GM19372 (cell line): ENCODE results near the gene PLA2G6.
"Not testable (repeated sequence)": the region's sequence is repeated elsewhere in the genome, so short reads cannot be mapped to it uniquely, and the experiment has no call there.

Experiments used
- ATAC-seq: cut with Tn5 transposase; IDR thresholded peaks from one replicate; pipeline ENCODE4 v1.9.1; 2021; ENCODE audit warnings: mild to moderate bottlenecking, low read depth, moderate library complexity; ENCODE audit not compliant: unreplicated experiment

Gene PLA2G6

DNA sequence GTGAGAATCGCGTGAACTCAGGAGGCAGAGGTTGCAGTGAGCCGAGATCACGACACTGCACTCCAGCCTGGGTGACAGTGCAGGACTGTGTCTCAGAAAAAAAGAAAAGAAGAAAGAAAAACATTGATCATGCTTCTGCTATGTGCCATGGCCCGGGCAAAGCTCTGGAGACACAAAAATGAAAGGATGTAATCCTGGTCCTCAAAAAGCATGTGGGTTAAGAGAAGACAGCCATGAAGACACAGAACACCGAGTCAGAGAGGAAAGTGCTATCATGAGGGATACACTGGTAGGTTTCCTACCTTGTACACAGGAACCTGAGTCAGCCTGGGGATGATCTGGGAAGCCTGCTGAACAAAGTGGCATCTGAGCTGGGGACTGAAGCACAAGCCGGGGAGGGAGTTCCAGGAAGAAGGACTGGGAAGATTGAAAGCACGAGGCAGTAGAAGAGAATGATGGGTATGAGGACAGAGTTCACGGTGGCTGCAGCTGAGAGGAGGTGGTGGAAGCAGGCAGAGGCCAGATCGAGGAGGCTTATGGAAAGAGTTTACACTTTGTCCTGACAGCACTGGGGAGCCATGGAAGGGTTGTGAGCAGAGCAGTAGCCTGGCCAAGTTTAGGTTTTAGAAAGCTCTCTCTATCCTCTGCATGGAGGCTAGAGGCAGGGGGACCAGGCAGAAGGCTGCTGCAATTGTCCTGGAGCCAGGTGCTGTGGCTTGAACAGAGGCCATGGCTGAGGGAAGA lies 10.3 kb upstream of the PLA2G6 start:
- ATAC-seq, result no peak

DNA sequence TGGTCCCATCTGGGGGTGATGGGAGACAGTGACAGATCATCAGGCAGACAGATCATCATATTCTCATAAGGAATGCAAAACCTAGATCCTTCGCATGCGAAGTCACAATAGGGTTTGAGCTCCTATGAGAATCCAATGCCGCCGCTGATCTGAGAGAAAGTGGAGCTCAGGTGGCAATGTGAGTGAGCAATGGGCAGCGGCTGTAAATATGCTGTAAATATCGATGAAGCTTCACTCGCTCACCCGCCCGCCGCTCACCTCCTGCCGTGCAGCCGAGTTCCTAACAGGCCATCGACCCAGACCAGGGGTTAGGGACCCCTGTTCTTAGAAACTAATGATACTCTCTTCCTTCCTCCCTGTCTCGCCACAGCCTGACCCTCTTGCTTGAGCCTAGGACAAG lies 9.4 kb upstream of the PLA2G6 start:
- ATAC-seq, result no peak

DNA sequence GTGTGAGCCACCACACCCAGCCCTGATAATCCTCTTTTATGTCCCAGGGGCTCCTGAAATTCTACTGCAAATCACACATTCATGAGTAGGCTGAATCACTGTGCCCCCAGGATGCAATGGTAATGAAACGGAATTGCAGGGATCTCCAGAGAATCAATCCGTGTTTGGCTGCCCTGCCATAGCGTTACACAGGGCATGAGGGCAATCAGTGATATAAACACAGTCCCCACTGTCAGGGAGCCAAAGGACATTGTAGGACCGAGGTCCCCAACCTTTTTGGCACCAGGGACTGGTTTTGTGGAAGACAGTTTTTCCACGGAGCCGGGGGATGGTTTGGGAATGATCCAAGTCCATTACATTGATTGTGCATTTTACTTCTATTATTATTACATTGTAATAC lies 9.0 kb upstream of the PLA2G6 start:
- no peak for ATAC-seq

DNA sequence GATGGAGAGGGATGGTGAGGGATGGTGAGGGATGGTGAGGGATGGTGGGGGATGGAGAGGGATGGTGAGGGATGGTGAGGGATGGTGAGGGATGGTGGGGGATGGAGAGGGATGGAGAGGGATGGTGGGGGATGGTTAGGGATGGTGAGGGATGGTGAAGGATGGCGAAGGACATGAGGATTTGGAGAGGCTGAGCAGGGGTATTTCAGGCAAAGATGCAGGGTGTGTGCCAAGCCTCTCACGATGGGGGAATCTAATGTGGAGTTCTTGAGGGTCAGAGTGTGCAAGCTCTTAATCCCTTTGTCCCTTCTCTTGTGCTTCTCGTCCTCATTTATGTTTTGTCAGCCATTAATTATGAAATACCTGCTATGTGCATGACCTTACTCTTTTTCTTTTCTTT lies 7.5 kb upstream of the PLA2G6 start:
- no peak for ATAC-seq

DNA sequence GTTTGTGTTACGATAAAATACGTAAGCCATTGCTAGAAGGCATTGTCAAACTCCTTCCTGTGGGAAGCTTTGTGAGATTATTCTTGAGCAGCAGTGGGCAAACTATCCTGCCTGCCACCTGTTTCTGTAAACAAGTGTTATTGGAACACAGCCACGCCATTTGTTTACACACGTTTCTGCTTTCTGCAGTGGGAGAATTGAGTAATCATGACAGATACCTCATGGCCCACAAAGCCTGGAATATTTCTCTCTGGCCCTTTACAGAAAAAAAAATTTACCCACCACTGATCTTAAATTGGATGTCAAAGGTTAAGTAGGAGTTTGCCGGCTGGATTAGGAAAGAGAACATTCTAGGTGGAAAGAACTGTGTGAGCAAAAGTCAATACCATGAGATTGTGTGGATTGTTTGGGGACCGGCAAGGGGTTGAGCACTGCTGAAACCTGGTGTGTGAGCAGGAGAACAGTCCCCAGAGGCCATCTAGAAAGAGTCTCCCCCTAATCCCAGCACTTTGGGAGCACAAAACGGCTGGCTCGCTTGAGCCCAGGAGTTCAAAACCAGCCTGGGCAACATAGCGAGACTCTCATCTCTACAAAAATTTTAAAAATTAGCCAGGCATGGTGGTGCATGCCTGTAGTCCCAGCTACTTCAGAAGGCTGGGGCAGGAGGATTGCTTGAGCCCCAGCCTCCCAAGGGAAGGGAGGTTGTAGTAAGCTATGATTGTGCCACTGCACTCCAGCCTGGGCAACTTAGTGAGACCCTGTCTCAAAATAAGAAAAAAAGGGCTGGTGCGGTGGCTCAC lies 6.0 kb upstream of the PLA2G6 start:
- ATAC-seq, result no peak

DNA sequence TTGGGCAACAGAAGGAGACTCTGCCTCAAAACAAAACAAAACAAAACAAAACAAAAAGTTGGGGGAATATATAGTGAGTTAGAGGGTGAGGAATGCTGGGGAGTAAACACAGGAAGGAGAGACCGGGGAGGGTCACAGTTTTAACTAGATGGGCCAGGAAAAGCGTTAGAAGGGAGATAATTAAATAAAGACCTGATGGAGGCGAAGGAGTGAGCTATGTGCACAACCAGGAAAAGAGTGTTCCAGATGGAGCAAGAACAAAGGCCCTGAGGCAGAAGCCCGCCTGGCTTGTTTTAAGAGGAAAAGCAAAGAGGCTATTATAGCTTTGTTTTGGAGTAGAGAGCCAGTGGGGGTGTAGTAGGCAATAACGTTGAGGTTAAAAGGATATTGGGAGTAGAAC lies 4.8 kb upstream of the PLA2G6 start:
- ATAC-seq, result no peak

DNA sequence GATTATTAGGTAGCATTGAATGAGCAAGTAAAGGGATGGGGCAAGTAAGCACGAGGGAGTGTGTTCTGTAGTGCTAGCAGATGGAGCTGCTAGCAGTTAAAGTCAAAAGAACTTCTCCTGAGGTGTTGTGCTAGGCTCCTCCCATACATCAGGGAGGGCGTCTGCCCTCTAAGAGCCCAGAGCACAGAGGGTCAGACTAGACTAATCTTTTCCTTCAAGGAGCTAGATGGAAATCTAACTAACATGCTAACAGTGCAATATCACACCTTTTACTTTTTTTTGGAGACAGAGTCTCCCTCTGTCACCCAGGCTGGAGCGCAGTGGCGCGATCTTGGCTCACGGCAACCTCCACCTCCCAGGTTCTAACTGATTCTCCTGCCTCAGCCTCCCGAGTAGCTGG lies 3.2 kb upstream of the PLA2G6 start:
- ATAC-seq, result no peak

DNA sequence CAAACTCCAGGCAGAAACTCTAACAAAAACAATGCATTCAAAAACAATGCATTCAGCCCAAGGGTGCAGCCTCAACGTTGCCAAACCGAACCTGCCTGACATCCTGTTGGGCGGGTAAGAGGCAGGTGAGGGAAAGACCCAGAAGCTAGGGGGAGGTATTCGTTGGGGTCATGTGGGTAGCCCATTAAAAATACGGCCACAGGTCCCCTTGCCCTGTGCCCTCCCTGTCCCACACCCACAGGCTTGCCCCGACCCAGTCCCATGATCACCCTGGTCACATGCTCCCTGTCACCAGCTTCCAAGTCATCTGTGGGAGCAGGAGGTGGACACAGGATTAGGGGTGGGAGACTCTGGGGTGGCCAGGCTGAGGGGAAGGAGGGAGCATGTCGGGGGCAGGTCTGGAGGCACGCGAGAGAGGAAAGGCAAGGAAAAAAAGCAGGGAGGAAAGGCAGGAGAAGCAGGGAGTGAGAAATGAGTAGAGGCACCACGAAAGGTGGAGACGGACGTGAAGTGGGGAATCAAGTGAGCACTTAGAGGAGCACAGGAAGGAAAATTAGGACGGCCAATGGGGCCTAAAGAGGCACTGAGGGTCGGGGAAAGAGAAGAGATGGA lies 683 bp downstream of the PLA2G6 start:
- no peak for ATAC-seq

DNA sequence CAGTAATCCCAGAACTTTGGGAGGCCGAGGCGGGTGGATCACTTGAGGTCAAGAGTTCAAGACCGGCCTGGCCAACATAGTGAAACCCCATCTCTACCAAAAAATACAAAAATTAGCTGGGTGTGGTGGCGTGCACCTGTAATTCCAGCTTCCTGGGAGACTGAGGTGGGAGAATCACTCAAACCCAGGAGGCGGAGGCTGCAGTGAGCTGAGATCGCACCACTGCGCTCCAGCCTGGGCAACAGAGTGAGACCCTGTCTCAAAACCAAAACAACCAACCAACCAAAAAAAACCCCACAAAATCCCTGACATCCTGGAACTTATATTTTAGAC lies 3.1 kb downstream of the PLA2G6 start:
- not testable (repeated sequence) for ATAC-seq

DNA sequence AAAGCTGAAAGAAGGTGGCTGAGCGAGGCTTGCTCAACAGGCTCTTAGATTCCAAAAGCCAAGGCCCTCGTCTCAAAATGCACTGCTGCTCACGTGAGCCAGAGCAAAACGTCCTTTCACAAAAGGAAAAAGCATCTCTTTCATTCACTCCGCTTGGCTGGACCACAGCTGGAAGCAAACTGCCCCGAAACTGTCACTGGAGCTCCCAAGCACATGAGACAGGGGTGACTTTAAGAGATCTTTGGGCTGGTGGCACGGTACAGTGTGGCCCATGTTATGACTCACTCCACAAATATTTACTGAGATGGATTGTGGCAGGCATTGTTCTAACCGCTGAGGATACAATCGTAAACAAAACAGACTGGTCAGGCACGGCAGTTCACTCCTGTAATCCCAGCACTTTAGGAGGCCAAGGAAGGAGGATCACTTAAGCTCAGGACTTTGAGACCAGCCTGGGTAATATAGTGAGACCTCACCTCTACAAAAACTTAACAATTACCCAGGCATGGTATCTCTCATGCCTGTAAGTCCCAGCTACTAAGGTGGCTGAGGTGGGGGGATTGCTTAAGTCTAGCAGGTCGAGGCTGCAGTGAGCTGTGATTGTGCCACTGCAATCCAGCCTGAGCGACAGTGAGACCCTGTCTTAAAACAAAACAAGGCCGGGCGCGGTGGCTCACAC lies 3.6 kb downstream of the PLA2G6 start:
- no peak for ATAC-seq

DNA sequence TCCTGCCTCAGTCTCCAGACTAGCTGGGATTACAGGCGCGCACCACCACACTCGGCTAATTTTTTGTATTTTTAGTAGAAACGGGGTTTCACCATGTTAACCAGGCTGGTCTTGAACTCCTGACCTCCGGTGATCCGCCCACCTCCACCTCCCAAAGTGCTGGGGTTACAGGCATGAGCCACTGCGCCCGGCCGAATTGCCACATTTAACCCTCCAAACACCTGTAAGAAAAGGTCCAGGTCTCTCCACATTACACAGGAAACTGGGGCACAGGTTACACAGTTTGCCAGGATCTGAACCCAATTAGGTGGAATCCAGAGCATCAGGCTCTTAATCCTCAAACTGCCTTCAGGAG lies 4.1 kb downstream of the PLA2G6 start:
- ATAC-seq, result not testable (repeated sequence)

DNA sequence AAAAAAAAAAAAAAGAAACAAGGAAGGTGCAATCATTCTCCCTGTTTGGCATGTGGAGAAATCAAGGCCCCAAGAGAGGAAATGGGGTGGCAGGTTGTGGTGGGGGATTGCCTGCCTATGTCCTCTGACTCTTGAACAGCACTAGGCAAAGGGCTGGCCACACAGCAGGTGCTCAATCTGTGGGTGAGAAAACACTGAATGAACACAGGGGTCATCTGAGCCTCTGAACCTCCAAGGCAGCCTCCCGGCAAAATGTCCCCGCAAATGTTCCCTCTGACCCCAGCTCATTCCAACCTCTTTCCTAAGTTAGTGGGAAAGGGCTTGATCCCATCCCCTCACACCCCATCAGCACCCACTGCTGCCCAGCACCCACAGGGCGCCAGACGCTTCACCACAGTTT lies 4.6 kb downstream of the PLA2G6 start:
- ATAC-seq, result no peak

DNA sequence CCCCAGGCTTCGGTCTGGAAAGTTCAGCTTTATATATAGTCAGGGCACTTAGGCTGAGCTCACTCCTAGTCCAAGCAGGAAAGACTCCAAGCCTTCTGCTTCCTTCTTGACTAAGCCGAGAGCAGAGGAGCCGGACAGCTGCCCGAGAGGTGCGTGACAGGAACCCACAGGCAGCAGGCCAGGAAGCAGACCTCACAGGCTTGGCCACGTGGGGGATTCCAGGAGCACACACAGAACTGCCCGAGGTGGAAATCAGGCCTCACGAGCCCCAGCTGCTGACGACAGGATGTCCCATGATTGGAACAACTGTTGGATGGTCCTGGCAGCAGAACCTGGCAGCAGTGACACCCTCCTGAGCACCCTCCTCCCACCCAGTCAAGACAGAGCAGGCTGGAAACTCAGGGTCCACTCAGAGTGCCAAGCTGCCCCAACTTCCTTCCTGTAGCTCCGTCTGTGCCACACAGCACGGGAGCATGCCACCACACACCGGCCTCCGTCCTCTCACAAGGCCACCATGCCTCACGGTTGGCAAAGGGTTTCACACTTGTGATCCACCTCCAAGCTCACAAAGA lies 5.4 kb downstream of the PLA2G6 start:
- ATAC-seq, result no peak

DNA sequence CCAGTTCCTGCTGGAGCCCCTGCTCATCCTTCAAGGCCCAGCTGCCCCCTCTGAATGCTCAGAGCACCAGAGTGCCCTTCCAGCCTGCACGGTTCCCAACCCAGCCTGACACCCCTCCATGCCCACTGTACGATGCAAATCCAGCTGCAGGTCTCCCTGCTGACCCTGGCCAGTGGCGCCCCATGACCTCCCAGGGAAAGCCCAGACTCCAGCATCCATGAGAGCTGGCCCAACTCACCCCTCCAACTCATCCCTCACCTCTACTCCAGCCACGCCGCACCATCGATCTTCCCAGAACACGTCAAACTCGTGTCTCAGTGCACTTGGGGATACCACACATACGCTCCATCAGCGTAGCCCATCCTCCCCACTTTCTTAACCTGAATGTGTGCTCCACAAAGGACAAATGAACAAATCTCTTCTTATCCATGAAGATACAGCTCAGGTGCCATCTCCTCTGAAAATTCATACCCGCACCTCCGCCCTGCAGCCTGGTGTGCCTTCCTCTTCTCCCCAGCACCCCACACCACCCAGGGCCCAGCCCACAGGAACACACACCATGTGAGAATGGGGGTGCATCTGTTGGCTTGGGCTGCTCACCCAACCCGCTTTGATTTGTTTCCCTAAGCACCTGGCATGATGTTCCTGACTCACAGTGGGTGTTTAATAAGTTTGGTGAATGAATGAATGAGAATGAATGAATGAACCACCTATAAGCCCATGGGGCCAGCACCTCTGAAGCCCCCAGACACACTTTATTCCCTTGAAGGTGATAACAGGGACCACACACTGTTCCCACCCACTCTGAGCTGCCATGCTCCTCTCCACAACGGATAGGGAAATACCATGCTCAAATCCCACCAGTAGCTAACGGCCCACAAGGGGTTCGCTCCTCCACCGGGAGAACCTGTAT lies 6.2 kb downstream of the PLA2G6 start:
- no peak for ATAC-seq

DNA sequence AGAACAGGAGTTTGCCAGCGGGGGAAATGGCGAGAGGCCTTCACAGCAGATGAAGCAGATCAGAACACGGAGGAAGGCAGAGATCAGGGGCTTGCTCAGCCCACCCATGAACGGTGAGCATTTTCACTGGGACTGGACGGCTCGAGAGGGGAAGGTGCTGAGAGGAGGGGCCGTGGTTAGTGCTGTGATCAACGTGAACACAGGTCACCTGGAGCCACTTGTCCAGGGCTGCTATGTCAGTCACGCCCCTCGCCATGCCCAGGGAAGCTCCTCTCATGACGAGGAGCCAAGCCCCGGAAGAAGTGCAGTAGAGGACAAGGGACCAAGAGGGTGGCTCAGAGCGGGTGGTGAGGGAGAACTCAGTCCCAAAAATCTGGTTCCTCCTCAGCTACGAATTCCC lies 7.0 kb downstream of the PLA2G6 start:
- ATAC-seq, result no peak

DNA sequence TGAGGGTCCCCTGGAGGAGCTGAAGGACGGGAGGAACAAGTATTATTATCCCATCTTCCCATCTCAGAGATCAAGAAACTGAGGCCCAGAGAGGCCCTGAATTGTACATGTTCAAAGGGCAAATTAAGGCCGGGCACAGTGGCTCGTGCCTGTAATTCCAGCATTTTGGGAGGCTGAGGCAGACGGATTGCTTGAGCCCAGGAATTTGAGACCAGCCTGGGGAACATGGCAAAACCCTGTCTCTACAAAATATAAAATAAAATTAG lies 8.1 kb downstream of the PLA2G6 start:
- no peak for ATAC-seq

DNA sequence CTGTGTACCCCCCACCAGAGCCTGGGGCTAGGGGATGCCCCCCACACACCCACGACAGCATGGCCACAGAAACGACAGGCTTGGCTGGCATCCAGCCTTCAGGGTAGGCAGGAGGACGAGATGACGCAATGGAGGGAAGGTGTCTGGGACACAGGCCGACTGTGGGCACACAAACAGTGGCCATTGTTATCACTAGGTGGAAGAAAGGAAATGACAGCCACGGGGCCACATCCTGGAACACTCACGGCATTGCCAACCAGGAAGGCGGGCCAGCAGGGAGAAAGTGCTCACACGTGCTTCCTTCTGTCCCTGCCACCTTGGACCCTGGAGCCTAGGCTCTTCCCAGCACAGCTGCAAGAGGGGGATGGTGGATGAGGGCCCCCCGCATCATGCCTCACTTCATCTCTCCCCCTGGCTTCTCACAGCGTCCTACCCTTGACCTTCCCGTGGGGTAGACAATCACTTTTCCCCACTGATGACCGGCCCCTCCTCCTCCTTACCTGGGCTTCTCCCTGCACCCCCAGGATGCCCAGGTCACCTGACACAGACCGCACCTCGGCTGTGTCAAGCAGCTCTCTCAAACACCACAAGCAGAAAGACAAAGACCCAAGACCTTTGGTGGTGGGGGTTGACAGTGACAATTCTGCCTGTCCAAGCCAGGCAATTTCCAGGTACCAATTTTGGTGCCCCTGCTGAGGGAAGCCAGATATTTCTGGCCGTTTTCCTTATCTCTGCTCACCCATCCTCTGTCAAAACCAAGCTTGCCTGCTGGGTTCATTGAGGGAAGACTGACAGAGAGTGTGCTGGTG lies 8.6 kb downstream of the PLA2G6 start:
- ATAC-seq, result no peak

DNA sequence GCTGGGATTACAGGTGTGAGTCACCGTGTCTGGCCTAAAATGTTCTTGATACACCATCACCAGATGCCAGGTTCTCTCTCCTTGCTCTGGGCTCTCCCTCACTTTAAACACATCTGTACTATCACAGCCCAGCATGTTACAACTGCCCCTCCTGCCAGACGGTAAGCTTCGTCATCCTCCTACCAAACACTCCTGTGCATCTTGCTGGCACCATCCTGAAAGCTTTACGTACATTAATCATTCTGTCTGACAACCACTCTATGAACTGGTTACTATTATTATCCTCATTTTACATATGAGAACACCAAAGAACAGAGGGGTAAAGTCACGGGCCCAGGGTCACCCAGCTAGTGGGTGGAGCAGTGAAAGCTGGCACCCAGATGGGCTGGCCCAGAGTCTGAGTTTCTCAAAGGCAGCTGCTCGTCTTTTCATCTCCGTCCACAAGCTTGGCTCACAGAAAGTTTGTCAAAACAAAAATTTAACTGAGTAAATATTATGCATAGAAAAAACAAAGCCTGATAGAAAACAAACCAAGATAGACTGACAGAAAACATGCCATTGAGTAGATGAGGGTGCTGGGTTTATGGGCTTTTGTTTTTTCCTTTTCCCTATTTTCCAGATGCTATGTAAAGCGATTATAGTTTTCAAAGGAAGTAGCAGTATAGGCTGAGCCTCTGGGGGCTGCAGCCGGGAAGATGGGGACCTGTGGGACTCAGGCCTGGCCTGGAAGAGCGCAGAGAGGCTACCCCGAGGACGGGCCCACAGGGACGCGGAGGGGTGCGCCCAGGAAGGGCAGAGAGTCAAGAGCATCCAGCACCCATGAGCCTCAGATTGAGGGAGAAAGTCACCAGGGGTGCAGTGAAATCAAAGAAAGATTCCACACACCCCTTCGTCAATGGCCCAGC lies 9.5 kb downstream of the PLA2G6 start:
- ATAC-seq, result no peak
